NCI-H524 treated with DMSO at 0.1 percent for 48 hours (cell line): Measurements from ENCODE around the gene MPZL1.

Experiments used
- DNase-seq: peaks from one replicate; lab custom pipeline; 2025; lab: John Stamatoyannopoulos, UW

MPZL1 gene

GRCh38 chr1:167751676-167752075 lies 29.9 kb downstream of the MPZL1 start:
- DNase-seq, result no peak

- no peak for DNase-seq
Observed at GRCh38 chr1:167752219-167752985, 30.6 kb downstream of the MPZL1 start.

GRCh38 chr1:167755654-167756053 lies 33.9 kb downstream of the MPZL1 start:
- DNase-seq, result no peak

GRCh38 chr1:167756730-167757405 lies 35.1 kb downstream of the MPZL1 start:
- DNase-seq, result no peak

- no peak for DNase-seq
Observed at GRCh38 chr1:167757433-167758309, 35.9 kb downstream of the MPZL1 start.

- DNase-seq, result no peak
Observed at GRCh38 chr1:167761400-167761799, 39.6 kb downstream of the MPZL1 start.

- no peak for DNase-seq
Observed at GRCh38 chr1:167762061-167762746, 40.4 kb downstream of the MPZL1 start.

- no peak for DNase-seq
Observed at GRCh38 chr1:167763525-167764220, 41.9 kb downstream of the MPZL1 start.

GRCh38 chr1:167764458-167765330 lies 42.9 kb downstream of the MPZL1 start:
- DNase-seq, result no peak

- DNase-seq, result no peak
Observed at GRCh38 chr1:167765496-167765895, 43.7 kb downstream of the MPZL1 start.

GRCh38 chr1:167766538-167766937 lies 44.8 kb downstream of the MPZL1 start:
- no peak for DNase-seq

- DNase-seq, result no peak
Observed at GRCh38 chr1:167767761-167768160, 46.0 kb downstream of the MPZL1 start.

- DNase-seq, result no peak
Observed at GRCh38 chr1:167770127-167770526, 48.3 kb downstream of the MPZL1 start.

GRCh38 chr1:167772436-167772835 lies 50.7 kb downstream of the MPZL1 start:
- no peak for DNase-seq

GRCh38 chr1:167773516-167773915 lies 51.7 kb downstream of the MPZL1 start:
- no peak for DNase-seq

- DNase-seq, result no peak
Observed at GRCh38 chr1:167774710-167775109, 52.9 kb downstream of the MPZL1 start.

GRCh38 chr1:167775178-167775577 lies 53.4 kb downstream of the MPZL1 start:
- no peak for DNase-seq

- DNase-seq, result no peak
Observed at GRCh38 chr1:167776151-167776550, 54.4 kb downstream of the MPZL1 start.

- DNase-seq, result no peak
Observed at GRCh38 chr1:167776616-167777268, 55.0 kb downstream of the MPZL1 start.

- no peak for DNase-seq
Observed at GRCh38 chr1:167777269-167777650, 55.5 kb downstream of the MPZL1 start.
